ENCODE results near the gene PLCB1.

- peak; percentile 71 for TF ChIP-seq CTCF (conservative IDR thresholded peaks at IDR 0.05; ENCODE audit: low read depth, low read length)
- no peak for TF ChIP-seq EZH2 (IDR thresholded peaks at IDR 0.05; ENCODE audit: low read length, unreplicated experiment)
- no peak for TF ChIP-seq EZH2phosphoT487 (IDR thresholded peaks at IDR 0.05; ENCODE audit: borderline replicate concordance, low read length)
Measured at GRCh38 chr20:8535403-8536261, 403.6 kb downstream of the PLCB1 start.

Measured in PC-3 (cell line).